ENCODE measurements around the gene TRAPPC2L.
A peak's percentile ranks its signal among the peaks of the same experiment; 100 is the strongest.

The TRAPPC2L gene

GRCh38 chr16:88813269-88814143, 43.4 kb upstream of the TRAPPC2L start:
- DNase-seq, result no peak
- Mint-ChIP-seq H3K4me3 (peak overlapping the region; percentile 48), H3K9me3 (no peaks in the 10 kb centered on the region), H3K36me3 (ENCODE audit: low read depth) (peaks cover 2% of the 10 kb centered on the region), H3K4me1 (peaks cover 19% of the 10 kb centered on the region), H3K27me3 (ENCODE audit: low read depth, poor library complexity) (peaks cover 3% of the 10 kb centered on the region), H3K27ac (no peak overlapping the region)
- no peak for TF ChIP-seq CTCF (IDR thresholded peaks at IDR 0.05)

GRCh38 chr16:88814144-88814502, 42.8 kb upstream of the TRAPPC2L start:
- Mint-ChIP-seq H3K9me3 (no peaks in the 10 kb centered on the region), H3K27ac (no peak overlapping the region), H3K4me1 (peaks cover 22% of the 10 kb centered on the region), H3K36me3 (ENCODE audit: low read depth) (no peaks in the 10 kb centered on the region), H3K27me3 (ENCODE audit: low read depth, poor library complexity) (peaks cover 3% of the 10 kb centered on the region), H3K4me3 (no peak overlapping the region)
- TF ChIP-seq CTCF (IDR thresholded peaks at IDR 0.05), result no peak
- DNase-seq, result no peak

- no peak for DNase-seq
- no peaks in the 10 kb centered on the region for H3K36me3 Mint-ChIP-seq (ENCODE audit: low read depth)
- TF ChIP-seq CTCF (IDR thresholded peaks at IDR 0.05), result no peak
- no peak overlapping the region for H3K27ac Mint-ChIP-seq
- no peak overlapping the region for H3K4me3 Mint-ChIP-seq
- H3K4me1 Mint-ChIP-seq, result peaks cover 18% of the 10 kb centered on the region
- no peaks in the 10 kb centered on the region for H3K9me3 Mint-ChIP-seq
- H3K27me3 Mint-ChIP-seq (ENCODE audit: low read depth, poor library complexity), result peaks cover 1% of the 10 kb centered on the region
Observed at GRCh38 chr16:88815227-88815626, 41.7 kb upstream of the TRAPPC2L start.

GRCh38 chr16:88815901-88816589, 40.9 kb upstream of the TRAPPC2L start:
- Mint-ChIP-seq H3K9me3 (no peaks in the 10 kb centered on the region), H3K4me1 (peaks cover 10% of the 10 kb centered on the region), H3K4me3 (no peak overlapping the region), H3K36me3 (ENCODE audit: low read depth) (no peaks in the 10 kb centered on the region), H3K27me3 (ENCODE audit: low read depth, poor library complexity) (no peaks in the 10 kb centered on the region), H3K27ac (no peak overlapping the region)
- DNase-seq, result peak; percentile 68
- TF ChIP-seq CTCF (IDR thresholded peaks at IDR 0.05), result peak; percentile 82

- Mint-ChIP-seq H3K36me3 (ENCODE audit: low read depth) (no peaks in the 10 kb centered on the region), H3K9me3 (no peaks in the 10 kb centered on the region), H3K4me3 (no peak overlapping the region), H3K27ac (no peak overlapping the region), H3K4me1 (peaks cover 9% of the 10 kb centered on the region), H3K27me3 (ENCODE audit: low read depth, poor library complexity) (no peaks in the 10 kb centered on the region)
- no peak for DNase-seq
- no peak for TF ChIP-seq CTCF (IDR thresholded peaks at IDR 0.05)
Observed at GRCh38 chr16:88816736-88817535, 40.0 kb upstream of the TRAPPC2L start.
